ENCODE results near the gene PRKG1.
"Not testable (repeated sequence)": the region's sequence is repeated elsewhere in the genome, so short reads cannot be mapped to it uniquely, and the experiment has no call there.

Gene PRKG1

GRCh38 chr10:51683031-51683691 lies 608.9 kb downstream of the PRKG1 start:
- no peak for DNase-seq

GRCh38 chr10:51685768-51686167 lies 611.5 kb downstream of the PRKG1 start:
- DNase-seq, result peak; percentile 46

GRCh38 chr10:51687296-51687695 lies 613.0 kb downstream of the PRKG1 start:
- DNase-seq, result peak; percentile 34

GRCh38 chr10:51688826-51689225 lies 614.5 kb downstream of the PRKG1 start:
- not testable (repeated sequence) for DNase-seq

- DNase-seq, result no peak
Observed at GRCh38 chr10:51689536-51689935, 615.2 kb downstream of the PRKG1 start.

GRCh38 chr10:51691135-51691534 lies 616.8 kb downstream of the PRKG1 start:
- no peak for DNase-seq

GRCh38 chr10:51694086-51694768 lies 619.9 kb downstream of the PRKG1 start:
- DNase-seq, result peak; percentile 58

- DNase-seq, result no peak
Observed at GRCh38 chr10:51696251-51696650, 622.0 kb downstream of the PRKG1 start.

- DNase-seq, result no peak
Observed at GRCh38 chr10:51698473-51699063, 624.3 kb downstream of the PRKG1 start.

GRCh38 chr10:51699145-51699474 lies 624.8 kb downstream of the PRKG1 start:
- DNase-seq, result no peak

GRCh38 chr10:51699475-51700227 lies 625.4 kb downstream of the PRKG1 start, which contains the start of gene CSTF2T:
CSTF2T (minus strand) TSS chr10:51699595; CDS start chr10:51699549, 46 bp downstream.
- DNase-seq, result peak; percentile 86

- peak; percentile 62 for DNase-seq
Observed at GRCh38 chr10:51700228-51700817, 626.0 kb downstream of the PRKG1 start.

- DNase-seq, result no peak
Observed at GRCh38 chr10:51705774-51706173, 631.5 kb downstream of the PRKG1 start.

- no peak for DNase-seq
Observed at GRCh38 chr10:51706225-51706624, 631.9 kb downstream of the PRKG1 start.

- DNase-seq, result no peak
Observed at GRCh38 chr10:51707392-51707791, 633.1 kb downstream of the PRKG1 start.

GRCh38 chr10:51707821-51708424 lies 633.6 kb downstream of the PRKG1 start:
- DNase-seq, result no peak

- no peak for DNase-seq
Observed at GRCh38 chr10:51708609-51709008, 634.3 kb downstream of the PRKG1 start.

- DNase-seq, result no peak
Observed at GRCh38 chr10:51709324-51709972, 635.2 kb downstream of the PRKG1 start.

GRCh38 chr10:51711519-51711891 lies 637.2 kb downstream of the PRKG1 start:
- DNase-seq, result peak; percentile 50

- DNase-seq, result no peak
Observed at GRCh38 chr10:51716981-51717380, 642.7 kb downstream of the PRKG1 start.

- DNase-seq, result peak; percentile 86
Observed at GRCh38 chr10:51718804-51719291, 644.6 kb downstream of the PRKG1 start.

- DNase-seq, result no peak
Observed at GRCh38 chr10:51724038-51724437, 649.8 kb downstream of the PRKG1 start.
